ENCODE measurements around the gene MCOLN2. TPM values are rescaled to one million over a fixed set of nuclear protein-coding genes. Genes with fewer than 3 reads are reported as not detected.

The MCOLN2 gene
- total RNA-seq, 1 experiment from 2014 or later = not detected

DNA sequence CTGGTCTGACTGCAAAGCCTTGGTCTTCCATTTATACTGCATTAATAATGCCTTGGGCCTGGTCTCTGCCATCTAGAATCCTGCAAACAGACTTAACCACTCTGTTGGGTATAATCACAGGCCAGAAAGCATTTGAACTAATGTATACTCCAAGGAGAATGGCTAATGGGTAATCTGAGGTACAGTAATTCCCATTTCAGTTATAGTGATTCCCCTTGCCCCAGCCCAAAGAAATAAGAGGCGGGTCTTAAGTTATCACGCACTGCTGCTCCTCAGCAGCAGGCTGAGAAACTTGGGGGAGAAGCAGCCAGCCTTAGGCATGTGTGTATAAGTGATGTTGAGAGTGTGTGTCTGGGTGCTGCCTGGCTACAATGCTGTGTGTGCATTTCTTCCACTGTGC is 106.3 kb downstream of the MCOLN2 start:
- H3K79me2 ChIP-seq (ENCODE audit: low read depth) = no peaks in the 10 kb centered on the region
- no peaks in the 10 kb centered on the region for H4K20me1 ChIP-seq (ENCODE audit: insufficient read depth)
- H3F3A ChIP-seq (ENCODE audit: insufficient read depth, low read depth) = no peaks in the 10 kb centered on the region
- no peak overlapping the region for H3K4me3 ChIP-seq
- H3K9me2 ChIP-seq (ENCODE audit: insufficient read depth) = no peaks in the 10 kb centered on the region
- BruUV-seq (replicated peaks) = no TSS peak
- no peaks in the 10 kb centered on the region for H3K36me3 ChIP-seq (ENCODE audit: low read depth)
- H3K9me3 ChIP-seq (ENCODE audit: insufficient read depth, low read depth) = no peaks in the 10 kb centered on the region
- ChIA-PET CTCF (no interaction called here), POLR2A (ENCODE audit: unreplicated experiment) (no interaction called here)
- no peak overlapping the region for H3K4me2 ChIP-seq
- no peak for DNase-seq
- H3K27me3 ChIP-seq (ENCODE audit: insufficient read depth, low read depth) = no peaks in the 10 kb centered on the region
- TF ChIP-seq, protein P1, sequence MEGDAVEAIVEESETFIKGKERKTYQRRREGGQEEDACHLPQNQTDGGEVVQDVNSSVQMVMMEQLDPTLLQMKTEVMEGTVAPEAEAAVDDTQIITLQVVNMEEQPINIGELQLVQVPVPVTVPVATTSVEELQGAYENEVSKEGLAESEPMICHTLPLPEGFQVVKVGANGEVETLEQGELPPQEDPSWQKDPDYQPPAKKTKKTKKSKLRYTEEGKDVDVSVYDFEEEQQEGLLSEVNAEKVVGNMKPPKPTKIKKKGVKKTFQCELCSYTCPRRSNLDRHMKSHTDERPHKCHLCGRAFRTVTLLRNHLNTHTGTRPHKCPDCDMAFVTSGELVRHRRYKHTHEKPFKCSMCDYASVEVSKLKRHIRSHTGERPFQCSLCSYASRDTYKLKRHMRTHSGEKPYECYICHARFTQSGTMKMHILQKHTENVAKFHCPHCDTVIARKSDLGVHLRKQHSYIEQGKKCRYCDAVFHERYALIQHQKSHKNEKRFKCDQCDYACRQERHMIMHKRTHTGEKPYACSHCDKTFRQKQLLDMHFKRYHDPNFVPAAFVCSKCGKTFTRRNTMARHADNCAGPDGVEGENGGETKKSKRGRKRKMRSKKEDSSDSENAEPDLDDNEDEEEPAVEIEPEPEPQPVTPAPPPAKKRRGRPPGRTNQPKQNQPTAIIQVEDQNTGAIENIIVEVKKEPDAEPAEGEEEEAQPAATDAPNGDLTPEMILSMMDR (conservative IDR thresholded peaks at IDR 0.05) = no peak
- no peak for TF ChIP-seq EZH2 (IDR thresholded peaks at IDR 0.05; ENCODE audit: low read depth)
- intact Hi-C loops (cut with micrococcal nuclease; ENCODE audit: unreplicated experiment) = no loop called here
- H3K27ac ChIP-seq = no peak overlapping the region
- H2AFZ ChIP-seq = no peak overlapping the region
- H3K4me1 ChIP-seq (replicated peaks; ENCODE audit: insufficient read depth) = peaks cover 4% of the 10 kb centered on the region; the same call in 1 of the 2 replicates

DNA sequence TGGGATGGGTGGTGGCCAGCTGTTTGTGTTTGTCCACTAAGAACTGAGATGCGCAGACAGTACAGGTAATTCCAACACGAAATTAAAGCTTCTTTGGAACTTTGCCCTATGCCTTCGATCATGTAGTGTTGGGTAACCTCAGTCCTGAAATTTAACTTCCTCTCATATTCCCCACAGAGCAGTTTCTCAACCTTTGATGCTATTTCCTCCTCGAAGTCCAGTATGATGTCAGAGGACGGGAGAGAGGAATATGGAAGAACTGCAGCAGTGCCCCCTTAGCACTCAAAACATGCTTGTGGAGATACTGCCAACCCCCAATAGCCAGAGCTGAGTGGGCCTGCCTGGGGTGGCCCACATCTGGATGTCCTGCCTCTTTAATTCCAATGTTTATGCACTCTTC is 107.5 kb downstream of the MCOLN2 start:
- Histone ChIP-seq H3K4me3 (no peak overlapping the region), H2AFZ (no peak overlapping the region), H3K27me3 (ENCODE audit: insufficient read depth, low read depth) (no peaks in the 10 kb centered on the region), H3K4me1 (replicated peaks; ENCODE audit: insufficient read depth) (peaks cover 4% of the 10 kb centered on the region; the same call in 1 of the 2 replicates), H3K9me2 (ENCODE audit: insufficient read depth) (no peaks in the 10 kb centered on the region), H3K9me3 (ENCODE audit: insufficient read depth, low read depth) (no peaks in the 10 kb centered on the region), H3F3A (ENCODE audit: insufficient read depth, low read depth) (no peaks in the 10 kb centered on the region), H3K4me2 (no peak overlapping the region), H3K79me2 (ENCODE audit: low read depth) (no peaks in the 10 kb centered on the region), H3K36me3 (ENCODE audit: low read depth) (no peaks in the 10 kb centered on the region), H3K27ac (no peak overlapping the region), H4K20me1 (ENCODE audit: insufficient read depth) (no peaks in the 10 kb centered on the region)
- ChIA-PET POLR2A (ENCODE audit: unreplicated experiment) (no interaction called here), CTCF (no interaction called here)
- intact Hi-C loops (cut with micrococcal nuclease; ENCODE audit: unreplicated experiment) = no loop called here
- no peak for TF ChIP-seq EZH2 (IDR thresholded peaks at IDR 0.05; ENCODE audit: low read depth)
- TF ChIP-seq, protein P1 (conservative IDR thresholded peaks at IDR 0.05) = no peak
- no TSS peak for BruUV-seq (replicated peaks)
- DNase-seq = no peak

DNA sequence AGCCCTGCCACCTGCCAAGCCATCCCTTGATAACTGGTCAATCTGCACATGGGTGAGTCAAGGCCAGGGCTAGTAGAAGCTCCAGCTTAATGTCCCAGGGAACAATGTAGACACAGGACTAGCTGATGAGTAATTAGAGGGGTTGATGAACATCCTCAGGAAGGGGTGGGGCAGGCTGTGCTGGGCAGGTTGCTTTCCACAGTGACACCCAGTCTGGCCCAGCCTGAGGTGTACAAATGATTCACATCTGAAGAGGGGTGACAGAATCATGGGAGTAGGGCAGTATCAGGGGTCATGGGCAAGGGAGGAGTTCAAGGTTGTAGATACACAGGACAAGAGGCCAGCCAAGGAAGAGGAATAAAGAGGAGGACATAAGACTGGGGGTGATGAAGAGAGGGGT is 108.2 kb downstream of the MCOLN2 start:
- ChIA-PET CTCF (no interaction called here), POLR2A (ENCODE audit: unreplicated experiment) (no interaction called here)
- Histone ChIP-seq H3K36me3 (ENCODE audit: low read depth) (no peaks in the 10 kb centered on the region), H3K9me3 (ENCODE audit: insufficient read depth, low read depth) (no peaks in the 10 kb centered on the region), H4K20me1 (ENCODE audit: insufficient read depth) (no peaks in the 10 kb centered on the region), H3K4me2 (no peak overlapping the region), H3K9me2 (ENCODE audit: insufficient read depth) (no peaks in the 10 kb centered on the region), H3K4me3 (no peak overlapping the region), H3K4me1 (replicated peaks; ENCODE audit: insufficient read depth) (peaks cover 4% of the 10 kb centered on the region; the same call in 1 of the 2 replicates), H3F3A (ENCODE audit: insufficient read depth, low read depth) (no peaks in the 10 kb centered on the region), H3K79me2 (ENCODE audit: low read depth) (no peaks in the 10 kb centered on the region), H3K27me3 (ENCODE audit: insufficient read depth, low read depth) (no peaks in the 10 kb centered on the region), H2AFZ (no peak overlapping the region), H3K27ac (no peak overlapping the region)
- DNase-seq = peak in 1 of 2 experiments; percentile 37
- TF ChIP-seq EZH2 (IDR thresholded peaks at IDR 0.05; ENCODE audit: low read depth) = no peak
- TF ChIP-seq, protein P1 (conservative IDR thresholded peaks at IDR 0.05) = no peak
- BruUV-seq (replicated peaks) = no TSS peak
- intact Hi-C loops (cut with micrococcal nuclease; ENCODE audit: unreplicated experiment) = no loop called here

Data from PC-9 (cell line).